AG10803 (cell line): ENCODE measurements around the gene CABP2.
"Not testable (repeated sequence)": the region's sequence is repeated elsewhere in the genome, so short reads cannot be mapped to it uniquely, and the experiment has no call there.

Source experiments
- DNase-seq: peaks from one replicate; pipeline ENCODE4 v3.0.0; 2010; ENCODE audit warnings: low read depth
- H3K4me3 ChIP-seq: 2 replicates; pipeline ENCODE4 v1.5.1; 2011; ENCODE audit warnings: mild to moderate bottlenecking, low read length, control low read depth
- TF ChIP-seq, protein P1 (sequence below): conservative IDR thresholded peaks from 2 replicates; pipeline ENCODE4 v1.5.1; 2011; ENCODE audit warnings: mild to moderate bottlenecking, low read length, control low read depth, inconsistent platforms

CABP2 gene

GRCh38 chr11:67561971-67562619 is 38.8 kb upstream of the CABP2 start:
- no peak for DNase-seq
- H3K4me3 ChIP-seq = no peak overlapping the region
- TF ChIP-seq, protein P1, sequence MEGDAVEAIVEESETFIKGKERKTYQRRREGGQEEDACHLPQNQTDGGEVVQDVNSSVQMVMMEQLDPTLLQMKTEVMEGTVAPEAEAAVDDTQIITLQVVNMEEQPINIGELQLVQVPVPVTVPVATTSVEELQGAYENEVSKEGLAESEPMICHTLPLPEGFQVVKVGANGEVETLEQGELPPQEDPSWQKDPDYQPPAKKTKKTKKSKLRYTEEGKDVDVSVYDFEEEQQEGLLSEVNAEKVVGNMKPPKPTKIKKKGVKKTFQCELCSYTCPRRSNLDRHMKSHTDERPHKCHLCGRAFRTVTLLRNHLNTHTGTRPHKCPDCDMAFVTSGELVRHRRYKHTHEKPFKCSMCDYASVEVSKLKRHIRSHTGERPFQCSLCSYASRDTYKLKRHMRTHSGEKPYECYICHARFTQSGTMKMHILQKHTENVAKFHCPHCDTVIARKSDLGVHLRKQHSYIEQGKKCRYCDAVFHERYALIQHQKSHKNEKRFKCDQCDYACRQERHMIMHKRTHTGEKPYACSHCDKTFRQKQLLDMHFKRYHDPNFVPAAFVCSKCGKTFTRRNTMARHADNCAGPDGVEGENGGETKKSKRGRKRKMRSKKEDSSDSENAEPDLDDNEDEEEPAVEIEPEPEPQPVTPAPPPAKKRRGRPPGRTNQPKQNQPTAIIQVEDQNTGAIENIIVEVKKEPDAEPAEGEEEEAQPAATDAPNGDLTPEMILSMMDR = no peak

DNA sequence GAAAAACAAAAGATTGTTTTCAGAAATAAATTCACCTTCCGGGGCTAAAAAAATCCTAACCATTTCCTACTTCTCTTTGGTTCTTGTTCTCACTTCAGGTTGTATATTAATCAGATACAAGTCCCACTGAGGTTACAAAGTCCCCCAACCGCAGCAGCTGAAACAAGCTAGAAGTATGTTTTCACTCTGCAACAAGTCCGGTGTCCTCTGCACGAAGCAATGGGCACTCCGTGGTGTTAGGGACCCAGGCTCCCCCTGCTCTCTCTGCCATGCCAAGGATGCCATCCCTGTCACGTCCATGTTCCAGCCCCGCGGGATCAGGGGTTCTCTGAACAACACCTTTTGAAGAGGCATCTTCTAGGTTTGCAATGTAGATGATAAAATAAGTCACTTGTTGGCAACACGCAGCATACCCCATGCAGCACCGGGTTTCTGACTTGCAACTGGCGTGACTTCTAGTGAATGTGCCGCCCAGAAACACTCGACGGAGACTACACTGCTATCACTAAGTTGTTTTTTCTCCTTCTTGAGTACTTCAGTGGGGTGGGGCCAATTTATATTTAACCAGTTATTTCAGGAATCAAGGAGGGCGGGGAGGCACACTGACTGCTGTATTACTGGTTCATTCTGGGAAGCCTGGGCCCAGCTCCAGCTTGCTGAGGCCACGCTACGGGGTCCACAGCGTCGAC is 35.0 kb upstream of the CABP2 start:
- TF ChIP-seq, protein P1 = no peak
- no peak overlapping the region for H3K4me3 ChIP-seq
- no peak for DNase-seq

DNA sequence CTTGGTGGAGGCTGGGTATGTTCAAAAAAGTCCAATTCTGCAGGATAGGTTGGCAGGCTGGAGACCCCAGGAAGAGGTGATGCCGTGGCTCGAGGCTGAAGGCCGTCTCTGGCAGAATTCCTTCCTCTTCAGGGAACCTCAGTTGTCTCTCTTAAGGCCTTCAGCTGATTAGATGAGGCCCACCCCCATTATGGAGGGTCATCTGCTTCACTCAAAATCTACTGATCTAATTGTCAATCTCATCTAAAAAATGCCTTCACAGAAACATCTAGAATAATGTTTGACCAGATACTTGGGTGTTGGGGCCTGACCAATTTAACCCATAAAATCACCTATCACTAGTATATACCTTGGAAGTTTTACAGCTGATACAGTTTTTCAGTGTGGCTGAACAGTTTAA is 33.0 kb upstream of the CABP2 start:
- TF ChIP-seq, protein P1 = no peak
- no peak overlapping the region for H3K4me3 ChIP-seq
- DNase-seq = no peak

- not testable (repeated sequence) for H3K4me3 ChIP-seq, DNase-seq
These were observed 28.5 kb upstream of the CABP2 start for GRCh38 chr11:67551697-67552096.

GRCh38 chr11:67551127-67551526 is 27.9 kb upstream of the CABP2 start:
- TF ChIP-seq, protein P1 = no peak
- H3K4me3 ChIP-seq = no peak overlapping the region
- no peak for DNase-seq

GRCh38 chr11:67548555-67549110 is 25.4 kb upstream of the CABP2 start:
- DNase-seq = no peak
- TF ChIP-seq, protein P1 = no peak
- H3K4me3 ChIP-seq = no peak overlapping the region

DNA sequence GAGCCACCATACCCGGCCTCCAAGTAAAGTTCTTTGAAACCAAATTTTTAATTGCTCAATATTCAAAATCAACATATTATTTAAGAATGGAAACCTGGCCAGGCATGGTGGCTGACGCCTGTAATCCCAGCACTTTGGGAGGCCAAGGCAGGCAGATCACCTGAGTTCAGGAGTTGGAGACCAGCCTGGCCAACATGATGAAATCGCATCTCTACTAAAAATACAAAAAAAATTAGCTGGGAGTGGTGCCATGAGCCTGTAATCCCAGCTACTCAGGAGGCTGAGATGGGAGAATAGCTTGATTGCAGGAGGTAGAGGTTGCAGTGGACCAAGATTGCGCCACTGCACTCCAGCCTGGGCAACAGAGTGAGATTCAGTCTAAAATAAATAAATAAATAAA is 24.9 kb upstream of the CABP2 start:
- not testable (repeated sequence) for DNase-seq, H3K4me3 ChIP-seq

DNA sequence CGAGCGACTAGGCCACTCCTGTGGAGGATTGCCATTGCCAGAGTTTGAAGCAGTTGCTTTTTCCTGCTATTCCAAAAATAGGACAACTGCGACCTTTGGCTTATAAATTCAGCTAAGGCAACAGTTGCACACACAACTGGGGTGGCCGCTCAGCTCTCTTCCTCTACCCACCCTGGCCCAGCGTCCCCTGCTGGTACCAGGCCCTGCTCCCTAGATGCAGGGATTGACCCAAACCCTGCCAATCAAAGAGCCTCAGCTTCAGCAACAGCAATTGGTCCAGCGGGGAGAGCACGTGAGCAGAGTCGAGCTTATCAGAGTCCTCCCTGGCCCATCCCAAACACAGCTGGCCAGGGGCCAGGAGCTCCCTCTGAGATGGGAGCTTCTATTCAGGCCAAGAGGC is 22.0 kb upstream of the CABP2 start:
- TF ChIP-seq, protein P1 = no peak
- DNase-seq = no peak
- H3K4me3 ChIP-seq = no peak overlapping the region
